ENCODE results near the gene CENPP.

CENPP gene

GRCh38 chr9:92635760-92636159, 310.0 kb downstream of the CENPP start:
- Histone ChIP-seq H3K4me1 (ENCODE audit: insufficient read depth, insufficient read length) (peaks cover 2% of the 10 kb centered on the region), H3K9ac (ENCODE audit: insufficient read length, low read depth) (no peak overlapping the region), H3K4me3 (ENCODE audit: insufficient read length, low read depth) (no peak overlapping the region), H3K9me3 (ENCODE audit: insufficient read depth, low read length) (no peaks in the 10 kb centered on the region), H3K36me3 (ENCODE audit: insufficient read depth, insufficient read length, low read length) (peaks cover 91% of the 10 kb centered on the region), H3K27me3 (ENCODE audit: insufficient read depth, insufficient read length) (no peaks in the 10 kb centered on the region)
- no peak for TF ChIP-seq YY1 (IDR thresholded peaks at IDR 0.05; ENCODE audit: insufficient read depth, insufficient read length)
- no peak for TF ChIP-seq ZNF274 (IDR thresholded peaks at IDR 0.05; ENCODE audit: low read depth, low read length)
- TF ChIP-seq SUZ12 (IDR thresholded peaks at IDR 0.05; ENCODE audit: extremely low read depth, insufficient read depth, insufficient read length): no peak
- no peak for DNase-seq (ENCODE audit: low read depth, low spot score)

DNA sequence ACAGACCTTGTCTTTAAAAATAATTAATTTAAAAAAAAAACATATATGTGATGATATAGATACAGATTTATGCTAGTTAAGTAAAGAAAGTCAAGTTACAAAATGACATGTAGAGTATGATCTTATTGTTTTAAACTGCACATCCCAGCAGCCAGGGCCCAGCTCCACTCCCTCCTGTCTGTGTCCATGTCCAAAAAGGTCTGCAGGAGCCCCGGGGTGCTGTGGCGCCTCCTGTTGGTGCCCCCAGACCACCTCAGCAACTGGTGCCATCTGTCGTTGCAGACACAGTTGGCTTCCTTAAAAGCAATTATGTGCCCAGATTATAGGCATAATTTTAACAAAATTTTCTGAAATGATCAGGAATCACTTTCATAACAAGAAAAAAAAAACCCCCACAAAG, 310.9 kb downstream of the CENPP start:
- Histone ChIP-seq H3K9me3 (ENCODE audit: insufficient read depth, low read length) (no peaks in the 10 kb centered on the region), H3K9ac (ENCODE audit: insufficient read length, low read depth) (no peak overlapping the region), H3K36me3 (ENCODE audit: insufficient read depth, insufficient read length, low read length) (peaks cover 95% of the 10 kb centered on the region), H3K4me3 (ENCODE audit: insufficient read length, low read depth) (no peak overlapping the region), H3K27me3 (ENCODE audit: insufficient read depth, insufficient read length) (no peaks in the 10 kb centered on the region), H3K4me1 (ENCODE audit: insufficient read depth, insufficient read length) (peaks cover 2% of the 10 kb centered on the region)
- DNase-seq (ENCODE audit: low read depth, low spot score): no peak
- TF ChIP-seq YY1 (IDR thresholded peaks at IDR 0.05; ENCODE audit: insufficient read depth, insufficient read length) (no peak), ZNF274 (IDR thresholded peaks at IDR 0.05; ENCODE audit: low read depth, low read length) (no peak), SUZ12 (IDR thresholded peaks at IDR 0.05; ENCODE audit: extremely low read depth, insufficient read depth, insufficient read length) (no peak)

DNA sequence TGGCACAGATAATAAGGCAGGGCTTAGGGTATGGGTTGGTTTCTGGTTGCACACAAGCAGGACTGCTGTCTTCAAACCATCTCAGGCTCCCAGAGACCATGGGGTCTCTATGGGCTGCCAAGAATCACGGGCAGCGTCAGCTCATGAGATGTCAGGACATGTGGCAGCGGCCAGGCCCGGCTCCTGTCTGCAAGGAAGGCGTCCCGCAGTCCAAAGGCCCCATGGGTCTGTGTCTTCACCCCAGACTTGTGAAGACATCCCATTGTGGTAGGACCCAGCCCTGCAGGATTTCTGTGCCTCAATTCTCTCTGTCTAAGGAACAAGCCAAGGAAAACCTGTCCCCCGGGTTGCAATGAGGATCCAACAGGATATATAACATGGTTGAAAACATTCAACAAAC, 311.6 kb downstream of the CENPP start:
- Histone ChIP-seq H3K9me3 (ENCODE audit: insufficient read depth, low read length) (no peaks in the 10 kb centered on the region), H3K4me1 (ENCODE audit: insufficient read depth, insufficient read length) (peaks cover 2% of the 10 kb centered on the region), H3K27me3 (ENCODE audit: insufficient read depth, insufficient read length) (no peaks in the 10 kb centered on the region), H3K9ac (ENCODE audit: insufficient read length, low read depth) (no peak overlapping the region), H3K36me3 (ENCODE audit: insufficient read depth, insufficient read length, low read length) (peaks cover 95% of the 10 kb centered on the region), H3K4me3 (ENCODE audit: insufficient read length, low read depth) (no peak overlapping the region)
- TF ChIP-seq SUZ12 (IDR thresholded peaks at IDR 0.05; ENCODE audit: extremely low read depth, insufficient read depth, insufficient read length): no peak
- no peak for TF ChIP-seq YY1 (IDR thresholded peaks at IDR 0.05; ENCODE audit: insufficient read depth, insufficient read length)
- TF ChIP-seq ZNF274 (IDR thresholded peaks at IDR 0.05; ENCODE audit: low read depth, low read length): no peak
- no peak for DNase-seq (ENCODE audit: low read depth, low spot score)

GRCh38 chr9:92637886-92638620, 312.3 kb downstream of the CENPP start:
- Histone ChIP-seq H3K4me3 (ENCODE audit: insufficient read length, low read depth) (no peak overlapping the region), H3K9me3 (ENCODE audit: insufficient read depth, low read length) (no peaks in the 10 kb centered on the region), H3K4me1 (ENCODE audit: insufficient read depth, insufficient read length) (peaks cover 2% of the 10 kb centered on the region), H3K27me3 (ENCODE audit: insufficient read depth, insufficient read length) (no peaks in the 10 kb centered on the region), H3K36me3 (ENCODE audit: insufficient read depth, insufficient read length, low read length) (peaks cover 96% of the 10 kb centered on the region), H3K9ac (ENCODE audit: insufficient read length, low read depth) (no peak overlapping the region)
- DNase-seq (ENCODE audit: low read depth, low spot score): no peak
- TF ChIP-seq SUZ12 (IDR thresholded peaks at IDR 0.05; ENCODE audit: extremely low read depth, insufficient read depth, insufficient read length) (no peak), ZNF274 (IDR thresholded peaks at IDR 0.05; ENCODE audit: low read depth, low read length) (no peak), YY1 (IDR thresholded peaks at IDR 0.05; ENCODE audit: insufficient read depth, insufficient read length) (no peak)

DNA sequence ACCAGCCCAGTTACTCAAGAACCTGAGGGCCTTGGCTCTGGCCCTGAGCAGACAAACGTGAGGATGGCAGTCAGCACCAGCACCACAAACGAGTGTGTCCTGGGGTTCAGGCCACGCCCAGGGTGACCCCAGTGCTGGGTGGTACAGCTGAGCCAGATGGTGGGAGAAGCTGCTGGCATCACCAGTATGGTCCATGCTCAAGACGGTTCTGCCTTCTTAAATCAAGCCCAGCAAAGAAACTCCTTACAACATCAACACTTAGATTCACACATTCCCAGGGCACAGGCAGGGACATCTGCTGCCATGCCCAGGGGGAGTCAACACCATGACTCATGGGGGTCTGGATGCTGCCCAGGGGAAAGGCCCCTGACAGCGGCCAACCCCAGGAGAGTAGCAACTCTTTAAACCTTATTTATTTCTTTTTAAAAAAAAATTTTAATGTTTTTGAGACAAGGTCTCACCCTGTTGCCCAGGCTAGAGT, 312.9 kb downstream of the CENPP start:
- H3K9me3 ChIP-seq (ENCODE audit: insufficient read depth, low read length): no peaks in the 10 kb centered on the region
- TF ChIP-seq SUZ12 (IDR thresholded peaks at IDR 0.05; ENCODE audit: extremely low read depth, insufficient read depth, insufficient read length) (no peak), ZNF274 (IDR thresholded peaks at IDR 0.05; ENCODE audit: low read depth, low read length) (no peak), YY1 (IDR thresholded peaks at IDR 0.05; ENCODE audit: insufficient read depth, insufficient read length) (no peak)
- no peak for DNase-seq (ENCODE audit: low read depth, low spot score)
- no peaks in the 10 kb centered on the region for H3K27me3 ChIP-seq (ENCODE audit: insufficient read depth, insufficient read length)
- no peak overlapping the region for H3K9ac ChIP-seq (ENCODE audit: insufficient read length, low read depth)
- H3K4me3 ChIP-seq (ENCODE audit: insufficient read length, low read depth): no peak overlapping the region
- peaks cover 2% of the 10 kb centered on the region for H3K4me1 ChIP-seq (ENCODE audit: insufficient read depth, insufficient read length)
- peaks cover 96% of the 10 kb centered on the region for H3K36me3 ChIP-seq (ENCODE audit: insufficient read depth, insufficient read length, low read length)

GRCh38 chr9:92639124-92639523, 313.4 kb downstream of the CENPP start:
- H3K4me1 ChIP-seq (ENCODE audit: insufficient read depth, insufficient read length): peaks cover 2% of the 10 kb centered on the region
- H3K27me3 ChIP-seq (ENCODE audit: insufficient read depth, insufficient read length): no peaks in the 10 kb centered on the region
- H3K9ac ChIP-seq (ENCODE audit: insufficient read length, low read depth): no peak overlapping the region
- DNase-seq (ENCODE audit: low read depth, low spot score): no peak
- no peak overlapping the region for H3K4me3 ChIP-seq (ENCODE audit: insufficient read length, low read depth)
- no peak for TF ChIP-seq SUZ12 (IDR thresholded peaks at IDR 0.05; ENCODE audit: extremely low read depth, insufficient read depth, insufficient read length)
- TF ChIP-seq YY1 (IDR thresholded peaks at IDR 0.05; ENCODE audit: insufficient read depth, insufficient read length): no peak
- TF ChIP-seq ZNF274 (IDR thresholded peaks at IDR 0.05; ENCODE audit: low read depth, low read length): no peak
- peaks cover 96% of the 10 kb centered on the region for H3K36me3 ChIP-seq (ENCODE audit: insufficient read depth, insufficient read length, low read length)
- no peaks in the 10 kb centered on the region for H3K9me3 ChIP-seq (ENCODE audit: insufficient read depth, low read length)

DNA sequence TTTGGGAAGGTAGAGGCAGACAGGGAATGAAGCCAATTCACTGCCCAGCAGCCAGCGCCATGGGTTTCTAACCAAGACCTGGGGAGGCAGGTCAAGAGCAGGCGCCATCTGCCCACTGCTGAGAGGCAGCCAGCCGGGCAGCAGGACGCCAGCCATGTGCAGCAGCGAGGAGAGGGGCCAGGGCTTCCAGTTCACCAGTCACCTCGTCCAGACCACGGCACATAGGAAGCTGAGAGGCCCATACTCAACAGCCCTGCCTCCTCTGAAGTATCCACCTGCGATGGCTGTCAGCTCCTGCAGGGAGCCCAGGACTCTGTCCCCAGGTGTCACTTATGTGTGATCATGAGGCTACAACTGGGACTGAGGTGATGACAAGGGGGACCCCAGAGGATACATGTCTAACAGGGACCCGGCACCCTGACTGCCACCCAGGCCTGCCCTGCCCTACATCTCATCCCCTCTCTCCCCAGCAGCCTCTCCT, 314.1 kb downstream of the CENPP start:
- H3K27me3 ChIP-seq (ENCODE audit: insufficient read depth, insufficient read length): no peaks in the 10 kb centered on the region
- H3K9ac ChIP-seq (ENCODE audit: insufficient read length, low read depth): no peak overlapping the region
- no peak for DNase-seq (ENCODE audit: low read depth, low spot score)
- H3K36me3 ChIP-seq (ENCODE audit: insufficient read depth, insufficient read length, low read length): peaks cover 94% of the 10 kb centered on the region
- no peaks in the 10 kb centered on the region for H3K9me3 ChIP-seq (ENCODE audit: insufficient read depth, low read length)
- H3K4me3 ChIP-seq (ENCODE audit: insufficient read length, low read depth): no peak overlapping the region
- no peak for TF ChIP-seq ZNF274 (IDR thresholded peaks at IDR 0.05; ENCODE audit: low read depth, low read length)
- TF ChIP-seq YY1 (IDR thresholded peaks at IDR 0.05; ENCODE audit: insufficient read depth, insufficient read length): no peak
- no peak for TF ChIP-seq SUZ12 (IDR thresholded peaks at IDR 0.05; ENCODE audit: extremely low read depth, insufficient read depth, insufficient read length)
- H3K4me1 ChIP-seq (ENCODE audit: insufficient read depth, insufficient read length): peaks cover 1% of the 10 kb centered on the region
